Medulla oblongata (tissue), 1 donor: ENCODE measurements around the gene MINDY3.

ENCODE experiments used
- DNase-seq: peaks from one replicate; pipeline ENCODE4 v3.0.0-alpha.2; 2015; ENCODE audit errors: extremely low spot score

The MINDY3 gene

GRCh38 chr10:15805395-15806058 lies 54.8 kb downstream of the MINDY3 start:
- DNase-seq: no peak

- DNase-seq: no peak
These were observed 56.2 kb downstream of the MINDY3 start for GRCh38 chr10:15804109-15804508.

GRCh38 chr10:15802375-15802949 lies 57.8 kb downstream of the MINDY3 start:
- DNase-seq: no peak

GRCh38 chr10:15801641-15802040 lies 58.7 kb downstream of the MINDY3 start:
- no peak for DNase-seq

GRCh38 chr10:15801147-15801546 lies 59.2 kb downstream of the MINDY3 start:
- no peak for DNase-seq

GRCh38 chr10:15797346-15797745 lies 63.0 kb downstream of the MINDY3 start:
- no peak for DNase-seq

- DNase-seq: no peak
These were observed 63.5 kb downstream of the MINDY3 start for GRCh38 chr10:15796762-15797161.

GRCh38 chr10:15796098-15796759 lies 64.1 kb downstream of the MINDY3 start:
- no peak for DNase-seq

GRCh38 chr10:15795036-15795792 lies 65.1 kb downstream of the MINDY3 start:
- DNase-seq: no peak

GRCh38 chr10:15794569-15794968 lies 65.7 kb downstream of the MINDY3 start:
- no peak for DNase-seq

GRCh38 chr10:15793664-15794063 lies 66.6 kb downstream of the MINDY3 start:
- DNase-seq: no peak

GRCh38 chr10:15792777-15793176 lies 67.5 kb downstream of the MINDY3 start:
- DNase-seq: no peak

- DNase-seq: no peak
These were observed 68.3 kb downstream of the MINDY3 start for GRCh38 chr10:15791816-15792524.

GRCh38 chr10:15789793-15790525 lies 70.3 kb downstream of the MINDY3 start:
- DNase-seq: no peak

GRCh38 chr10:15787426-15787825 lies 72.9 kb downstream of the MINDY3 start:
- no peak for DNase-seq

- no peak for DNase-seq
These were observed 75.5 kb downstream of the MINDY3 start for GRCh38 chr10:15784662-15785300.

GRCh38 chr10:15783941-15784636 lies 76.2 kb downstream of the MINDY3 start:
- no peak for DNase-seq

- no peak for DNase-seq
These were observed 77.5 kb downstream of the MINDY3 start for GRCh38 chr10:15782851-15783250.

- no peak for DNase-seq
These were observed 78.8 kb downstream of the MINDY3 start for GRCh38 chr10:15781381-15781960.
